Gastrocnemius medialis (tissue), 4 donors: ENCODE data around the gene ITGA11.

Source experiments
- POLR2A ChIP-seq, 2 donors: fragments of 450-650 bp; IDR thresholded peaks; one replicate each; pipeline ENCODE4 v1.6.1; 2017; ENCODE audit warnings: antibody characterized with exemption in 2 of 2, mild to moderate bottlenecking in 2 of 2, moderate library complexity in 2 of 2
- TF ChIP-seq, protein P1 (sequence below), 5 experiments: fragments of 450-650 bp in 3 of 5; fragments of 200-600 bp in 2 of 5; sonication (generic) in 2 of 5; IDR thresholded peaks in 4 of 5; conservative IDR thresholded peaks in 1 of 5; 1 replicate in 4 of 5; 2 replicates in 1 of 5; pipeline ENCODE4 v1.5.1; 2016 to 2019; ENCODE audit warnings: antibody characterized with exemption in 5 of 5, mild to moderate bottlenecking in 3 of 5, moderate library complexity in 3 of 5

- TF ChIP-seq, protein P1, sequence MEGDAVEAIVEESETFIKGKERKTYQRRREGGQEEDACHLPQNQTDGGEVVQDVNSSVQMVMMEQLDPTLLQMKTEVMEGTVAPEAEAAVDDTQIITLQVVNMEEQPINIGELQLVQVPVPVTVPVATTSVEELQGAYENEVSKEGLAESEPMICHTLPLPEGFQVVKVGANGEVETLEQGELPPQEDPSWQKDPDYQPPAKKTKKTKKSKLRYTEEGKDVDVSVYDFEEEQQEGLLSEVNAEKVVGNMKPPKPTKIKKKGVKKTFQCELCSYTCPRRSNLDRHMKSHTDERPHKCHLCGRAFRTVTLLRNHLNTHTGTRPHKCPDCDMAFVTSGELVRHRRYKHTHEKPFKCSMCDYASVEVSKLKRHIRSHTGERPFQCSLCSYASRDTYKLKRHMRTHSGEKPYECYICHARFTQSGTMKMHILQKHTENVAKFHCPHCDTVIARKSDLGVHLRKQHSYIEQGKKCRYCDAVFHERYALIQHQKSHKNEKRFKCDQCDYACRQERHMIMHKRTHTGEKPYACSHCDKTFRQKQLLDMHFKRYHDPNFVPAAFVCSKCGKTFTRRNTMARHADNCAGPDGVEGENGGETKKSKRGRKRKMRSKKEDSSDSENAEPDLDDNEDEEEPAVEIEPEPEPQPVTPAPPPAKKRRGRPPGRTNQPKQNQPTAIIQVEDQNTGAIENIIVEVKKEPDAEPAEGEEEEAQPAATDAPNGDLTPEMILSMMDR (IDR thresholded peaks at IDR 0.05 in 4 of 5, conservative IDR thresholded peaks at IDR 0.05 in 1 of 5): no peak
- no peak for TF ChIP-seq POLR2A (IDR thresholded peaks at IDR 0.05)
Observed at GRCh38 chr15:68373028-68373427, 58.9 kb downstream of the ITGA11 start.
